Measurements from ENCODE around the gene HIGD1C.
"Not testable (repeated sequence)": the region's sequence is repeated elsewhere in the genome, so short reads cannot be mapped to it uniquely, and the experiment has no call there.

HIGD1C gene

DNA sequence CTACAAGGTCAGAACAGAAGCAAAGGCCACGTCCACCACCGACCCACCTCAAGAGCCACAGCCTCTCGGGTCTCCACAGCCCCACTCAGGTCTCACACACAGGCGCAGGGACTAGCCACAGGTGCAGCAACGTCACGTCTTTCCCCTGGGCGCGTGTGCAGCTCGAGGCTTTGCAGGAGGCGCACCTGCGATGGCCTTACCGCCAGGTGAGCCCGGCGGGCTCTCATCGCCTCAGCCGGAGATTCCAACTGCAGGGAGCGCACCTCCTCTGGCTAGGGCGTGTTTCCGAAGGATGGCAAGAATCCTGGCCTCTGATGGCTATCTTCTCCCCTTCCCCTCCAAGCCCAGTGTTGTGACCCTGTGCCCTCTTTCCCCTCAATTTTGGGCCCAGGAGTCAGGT lies at the start of gene HIGD1C:
HIGD1C (plus strand) TSS at position 35 of the 400 bp plus-strand sequence. CDS start 1,455 bp downstream, outside the sequence.
- DNase-seq: no peak
- H3K4me3 ChIP-seq (ENCODE audit: low read depth, low read length): no peak within 1 kb of the TSS
- H3K27me3 ChIP-seq (replicated peaks): no peaks in the 10 kb centered on the region
- H3K36me3 ChIP-seq (replicated peaks): no peaks in the 10 kb centered on the region
- H3K27ac ChIP-seq: no peak within 1 kb of the TSS
- in situ Hi-C loops (cut with HindIII; ENCODE audit: low pct_ligation_motif_present, low sequenced_read_pairs): no loop called here
- TF ChIP-seq, protein P1, sequence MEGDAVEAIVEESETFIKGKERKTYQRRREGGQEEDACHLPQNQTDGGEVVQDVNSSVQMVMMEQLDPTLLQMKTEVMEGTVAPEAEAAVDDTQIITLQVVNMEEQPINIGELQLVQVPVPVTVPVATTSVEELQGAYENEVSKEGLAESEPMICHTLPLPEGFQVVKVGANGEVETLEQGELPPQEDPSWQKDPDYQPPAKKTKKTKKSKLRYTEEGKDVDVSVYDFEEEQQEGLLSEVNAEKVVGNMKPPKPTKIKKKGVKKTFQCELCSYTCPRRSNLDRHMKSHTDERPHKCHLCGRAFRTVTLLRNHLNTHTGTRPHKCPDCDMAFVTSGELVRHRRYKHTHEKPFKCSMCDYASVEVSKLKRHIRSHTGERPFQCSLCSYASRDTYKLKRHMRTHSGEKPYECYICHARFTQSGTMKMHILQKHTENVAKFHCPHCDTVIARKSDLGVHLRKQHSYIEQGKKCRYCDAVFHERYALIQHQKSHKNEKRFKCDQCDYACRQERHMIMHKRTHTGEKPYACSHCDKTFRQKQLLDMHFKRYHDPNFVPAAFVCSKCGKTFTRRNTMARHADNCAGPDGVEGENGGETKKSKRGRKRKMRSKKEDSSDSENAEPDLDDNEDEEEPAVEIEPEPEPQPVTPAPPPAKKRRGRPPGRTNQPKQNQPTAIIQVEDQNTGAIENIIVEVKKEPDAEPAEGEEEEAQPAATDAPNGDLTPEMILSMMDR (IDR thresholded peaks at IDR 0.05; ENCODE audit: low read depth, low read length, missing control alignments): no peak

DNA sequence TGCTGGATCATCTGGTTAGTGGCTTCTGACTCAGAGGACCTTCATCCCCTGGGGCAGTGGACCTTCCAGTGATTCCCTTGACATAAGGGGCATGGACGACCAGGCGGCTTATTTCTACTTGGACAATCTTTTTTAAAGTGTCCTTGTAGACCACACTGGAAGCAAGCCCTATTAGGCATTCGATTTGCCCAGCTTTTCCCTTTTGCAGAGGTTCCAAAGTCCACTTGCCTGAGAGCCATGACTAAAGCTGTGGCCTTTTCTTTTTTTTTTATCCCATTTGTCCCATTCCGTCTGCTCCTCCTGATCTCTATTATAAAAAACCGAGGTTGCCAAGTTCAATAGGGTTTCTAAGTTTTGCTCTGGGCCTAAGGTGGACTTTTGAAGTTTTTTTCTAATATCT lies 43.9 kb upstream of the HIGD1C start:
- H3K36me3 ChIP-seq (replicated peaks); H3K4me3 ChIP-seq (ENCODE audit: low read depth, low read length); in situ Hi-C loops (cut with HindIII; ENCODE audit: low pct_ligation_motif_present, low sequenced_read_pairs); H3K27me3 ChIP-seq (replicated peaks); H3K27ac ChIP-seq; DNase-seq: not testable (repeated sequence)

DNA sequence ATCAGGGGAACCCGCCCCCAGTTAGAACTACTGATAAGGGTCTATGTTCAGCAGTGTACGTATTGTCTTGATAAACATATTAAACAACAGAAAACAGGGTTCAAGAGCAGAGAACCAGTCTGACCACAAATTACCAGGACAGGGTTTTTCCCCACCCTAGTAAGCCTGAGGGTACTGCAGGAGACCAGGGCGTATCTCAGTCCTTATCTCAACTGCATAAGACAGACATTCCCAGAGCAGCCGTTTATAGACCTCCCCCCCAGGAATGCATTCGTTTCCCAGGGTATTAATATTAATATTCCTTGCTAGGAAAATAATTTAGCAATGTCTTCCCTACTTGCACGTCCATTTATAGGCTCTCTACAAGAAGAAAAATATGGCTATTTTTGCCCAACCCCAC lies 40.0 kb upstream of the HIGD1C start:
- DNase-seq; in situ Hi-C loops (cut with HindIII; ENCODE audit: low pct_ligation_motif_present, low sequenced_read_pairs); H3K27ac ChIP-seq; H3K4me3 ChIP-seq (ENCODE audit: low read depth, low read length); H3K27me3 ChIP-seq (replicated peaks); H3K36me3 ChIP-seq (replicated peaks): not testable (repeated sequence)

DNA sequence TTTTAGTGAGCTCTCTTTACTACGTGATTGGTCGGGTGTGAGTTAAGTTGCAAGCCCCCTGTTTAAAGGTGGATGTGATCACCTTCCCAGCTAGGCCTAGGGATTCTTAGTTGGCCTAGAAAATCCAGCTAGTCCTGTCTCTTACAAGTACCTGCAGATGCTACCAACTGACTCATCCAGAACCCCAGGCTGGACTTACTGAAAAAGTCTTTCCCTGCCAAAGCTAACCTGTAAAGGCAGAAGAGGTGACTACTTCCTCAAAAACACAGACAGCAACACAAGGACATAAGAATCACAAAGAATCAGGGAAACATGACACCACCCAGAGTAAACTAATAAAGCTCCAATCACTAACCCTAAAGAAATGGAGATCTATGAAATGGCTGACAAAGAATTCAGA lies 39.1 kb upstream of the HIGD1C start:
- in situ Hi-C loops (cut with HindIII; ENCODE audit: low pct_ligation_motif_present, low sequenced_read_pairs): no loop called here
- Histone ChIP-seq H3K27me3 (replicated peaks) (no peaks in the 10 kb centered on the region), H3K4me3 (ENCODE audit: low read depth, low read length) (no peak overlapping the region), H3K36me3 (replicated peaks) (no peaks in the 10 kb centered on the region), H3K27ac (no peak overlapping the region)
- DNase-seq: no peak
- TF ChIP-seq, protein P1 (IDR thresholded peaks at IDR 0.05; ENCODE audit: low read depth, low read length, missing control alignments): no peak

DNA sequence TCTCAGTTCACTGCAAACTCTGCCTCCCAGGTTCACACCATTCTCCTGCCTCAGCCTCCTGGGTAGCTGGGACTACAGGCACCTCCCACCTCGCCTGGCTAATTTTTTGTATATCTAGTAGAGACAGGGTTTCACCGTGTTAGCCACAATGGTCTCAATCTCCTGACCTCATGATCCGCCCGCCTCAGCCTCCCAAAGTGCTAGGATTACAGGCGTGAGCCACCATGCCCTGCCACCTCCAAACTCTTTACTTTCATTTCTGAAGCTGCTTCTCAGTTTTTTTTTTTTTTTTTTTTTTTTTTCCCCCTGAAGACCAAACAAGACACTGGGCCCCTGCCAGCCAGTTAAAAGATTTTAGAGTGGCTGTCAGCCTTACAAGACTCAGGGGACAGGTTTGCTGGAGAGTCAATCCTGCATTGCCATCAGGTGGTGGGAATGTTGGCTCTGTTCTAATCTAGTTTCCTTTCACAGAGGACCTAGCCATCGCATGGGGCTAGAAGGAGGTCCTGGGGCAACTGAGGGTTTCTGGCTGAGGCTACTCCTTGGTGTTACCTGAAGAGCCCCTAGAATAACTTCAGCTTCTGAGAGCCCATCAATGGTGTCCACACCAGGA lies 37.4 kb upstream of the HIGD1C start:
- no peak overlapping the region for H3K4me3 ChIP-seq (ENCODE audit: low read depth, low read length)
- H3K27me3 ChIP-seq (replicated peaks): no peaks in the 10 kb centered on the region
- DNase-seq: no peak
- H3K27ac ChIP-seq: no peak overlapping the region
- TF ChIP-seq, protein P1 (IDR thresholded peaks at IDR 0.05; ENCODE audit: low read depth, low read length, missing control alignments): no peak
- in situ Hi-C loops (cut with HindIII; ENCODE audit: low pct_ligation_motif_present, low sequenced_read_pairs): no loop called here
- no peaks in the 10 kb centered on the region for H3K36me3 ChIP-seq (replicated peaks)

DNA sequence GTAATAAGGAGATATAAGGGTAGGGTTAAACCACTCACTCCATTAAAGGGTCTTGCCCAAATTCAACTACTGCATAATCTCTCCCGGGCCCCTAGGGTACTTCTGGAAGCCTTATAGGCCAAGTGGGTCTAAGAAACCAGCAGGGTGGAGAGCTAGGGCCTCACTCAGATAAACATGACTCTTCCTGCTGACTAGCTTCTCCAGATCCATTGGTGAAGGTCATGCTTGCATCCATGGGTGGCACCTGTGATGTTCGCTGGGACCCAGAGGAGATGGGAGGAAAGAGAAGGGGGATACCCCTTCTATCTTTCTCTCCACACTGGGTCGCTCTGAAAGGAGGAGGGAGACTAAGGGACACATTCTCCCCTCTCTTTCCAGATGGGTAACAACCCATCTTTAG lies 36.1 kb upstream of the HIGD1C start:
- TF ChIP-seq, protein P1 (IDR thresholded peaks at IDR 0.05; ENCODE audit: low read depth, low read length, missing control alignments): no peak
- no peak overlapping the region for H3K27ac ChIP-seq
- no peak overlapping the region for H3K4me3 ChIP-seq (ENCODE audit: low read depth, low read length)
- no peak for DNase-seq
- no peaks in the 10 kb centered on the region for H3K27me3 ChIP-seq (replicated peaks)
- no peaks in the 10 kb centered on the region for H3K36me3 ChIP-seq (replicated peaks)
- in situ Hi-C loops (cut with HindIII; ENCODE audit: low pct_ligation_motif_present, low sequenced_read_pairs): no loop called here
